GM19025 (cell line): ENCODE measurements around the gene LRRC42.
"Not testable (repeated sequence)": the region's sequence is repeated elsewhere in the genome, so short reads cannot be mapped to it uniquely, and the experiment has no call there.

Experiments
- ATAC-seq: cut with Tn5 transposase; IDR thresholded peaks from one replicate; pipeline ENCODE4 v1.9.1; 2021; ENCODE audit warnings: mild to moderate bottlenecking, low read depth, moderate library complexity; ENCODE audit not compliant: unreplicated experiment

Gene LRRC42

GRCh38 chr1:53964109-53964508 lies 18.0 kb downstream of the LRRC42 start:
- no peak for ATAC-seq

- ATAC-seq = no peak
Observed at GRCh38 chr1:53966794-53967193, 20.6 kb downstream of the LRRC42 start.

DNA sequence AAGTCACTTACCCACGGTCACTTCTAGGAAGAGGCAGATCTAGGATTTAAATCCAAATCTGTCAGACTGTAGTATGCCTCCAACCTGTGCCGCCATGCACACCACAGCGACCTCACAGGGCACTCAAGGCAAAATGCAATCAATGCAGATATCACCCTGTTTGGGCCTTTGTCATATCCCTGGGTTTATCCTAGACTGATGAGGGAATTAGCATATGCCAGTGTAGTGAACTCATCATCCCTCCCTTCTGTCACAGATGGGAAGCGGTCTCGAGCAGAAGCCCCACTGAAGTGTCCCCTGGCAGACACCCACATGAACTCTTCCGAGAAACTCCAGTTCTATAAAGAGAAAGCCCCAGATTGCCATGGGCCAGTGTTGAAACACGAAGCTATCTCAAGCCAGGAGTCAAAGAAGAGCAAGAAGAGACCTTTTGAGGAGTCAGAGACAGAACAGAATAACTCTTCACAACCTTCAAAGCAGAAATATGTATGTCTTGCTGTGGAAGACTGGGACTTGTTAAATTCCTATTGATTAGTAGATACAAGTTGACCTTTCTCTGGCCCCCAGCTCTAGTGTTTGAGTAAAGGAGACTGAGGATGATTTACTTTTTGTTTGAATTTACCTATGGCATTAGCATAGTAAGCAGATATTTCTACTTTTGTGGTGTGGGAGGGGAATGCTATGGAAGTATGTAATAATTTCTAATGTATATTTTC lies 21.4 kb downstream of the LRRC42 start:
- no peak for ATAC-seq

- no peak for ATAC-seq
Observed at GRCh38 chr1:53968125-53968513, 22.0 kb downstream of the LRRC42 start.

DNA sequence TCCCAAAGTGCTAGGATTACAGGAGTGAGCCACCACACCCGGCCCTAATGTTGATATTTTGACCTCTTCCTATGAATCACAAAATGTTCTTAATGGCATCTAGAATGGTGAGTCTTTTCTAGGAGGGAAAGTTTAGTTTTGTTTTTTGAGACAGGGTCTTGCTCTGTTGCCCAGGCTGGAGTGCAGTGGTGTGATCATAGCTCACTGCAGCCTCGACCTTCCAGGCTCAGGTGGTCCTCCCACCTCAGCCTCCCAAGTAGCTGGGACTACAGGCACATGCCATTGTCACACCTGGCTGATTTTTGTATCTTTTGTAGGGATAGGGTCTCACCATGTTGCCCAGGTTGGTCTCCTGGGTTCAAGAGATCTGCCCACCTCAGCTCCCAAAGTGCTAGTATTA lies 23.2 kb downstream of the LRRC42 start:
- not testable (repeated sequence) for ATAC-seq

GRCh38 chr1:53971718-53972117 lies 25.6 kb downstream of the LRRC42 start:
- no peak for ATAC-seq

GRCh38 chr1:53975861-53976260 lies 29.7 kb downstream of the LRRC42 start:
- ATAC-seq = no peak

- ATAC-seq = no peak
Observed at GRCh38 chr1:53979712-53980450, 33.7 kb downstream of the LRRC42 start.

DNA sequence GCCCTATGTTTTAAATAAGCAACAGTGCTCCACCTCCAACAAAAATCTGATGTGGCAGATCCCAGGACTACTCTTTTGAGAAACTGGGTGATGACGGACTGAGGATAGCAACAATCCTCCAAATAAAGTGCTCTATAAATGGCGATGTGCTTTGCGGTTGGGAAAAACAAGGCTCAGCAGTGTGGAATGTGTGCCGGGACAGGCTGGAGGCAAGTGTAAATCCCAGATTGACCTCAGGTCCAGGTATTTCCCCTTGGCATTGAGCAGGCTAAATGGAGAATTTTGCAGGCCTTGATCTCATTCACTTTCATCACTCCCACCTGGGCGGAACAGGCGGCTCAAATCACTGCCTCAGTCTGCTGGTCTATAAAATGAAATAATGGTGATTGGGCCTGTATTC lies 35.1 kb downstream of the LRRC42 start:
- ATAC-seq = no peak

- no peak for ATAC-seq
Observed at GRCh38 chr1:53982034-53982762, 36.0 kb downstream of the LRRC42 start.

- no peak for ATAC-seq
Observed at GRCh38 chr1:53982763-53983104, 36.6 kb downstream of the LRRC42 start.

GRCh38 chr1:53984726-53985125 lies 38.6 kb downstream of the LRRC42 start:
- ATAC-seq = no peak

DNA sequence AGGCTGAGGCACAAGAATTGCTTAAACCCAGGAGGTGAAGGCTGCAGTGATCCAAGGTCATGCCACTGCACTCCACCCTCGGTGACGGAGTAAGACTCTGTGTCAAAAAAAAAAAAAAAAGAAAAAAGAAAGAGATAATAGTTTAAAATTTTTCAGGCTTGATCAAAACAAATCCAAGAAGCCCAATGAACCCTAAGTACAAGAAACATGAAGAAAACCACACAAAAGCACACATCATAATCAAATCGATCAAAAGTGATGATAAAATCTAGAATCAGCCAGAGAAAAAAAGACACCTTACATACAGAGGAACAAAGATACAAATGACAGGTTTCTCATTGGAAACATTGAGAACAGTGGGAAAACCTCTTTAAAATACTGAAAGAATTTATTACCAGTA lies 40.3 kb downstream of the LRRC42 start:
- no peak for ATAC-seq

GRCh38 chr1:53987880-53988279 lies 41.7 kb downstream of the LRRC42 start:
- no peak for ATAC-seq

DNA sequence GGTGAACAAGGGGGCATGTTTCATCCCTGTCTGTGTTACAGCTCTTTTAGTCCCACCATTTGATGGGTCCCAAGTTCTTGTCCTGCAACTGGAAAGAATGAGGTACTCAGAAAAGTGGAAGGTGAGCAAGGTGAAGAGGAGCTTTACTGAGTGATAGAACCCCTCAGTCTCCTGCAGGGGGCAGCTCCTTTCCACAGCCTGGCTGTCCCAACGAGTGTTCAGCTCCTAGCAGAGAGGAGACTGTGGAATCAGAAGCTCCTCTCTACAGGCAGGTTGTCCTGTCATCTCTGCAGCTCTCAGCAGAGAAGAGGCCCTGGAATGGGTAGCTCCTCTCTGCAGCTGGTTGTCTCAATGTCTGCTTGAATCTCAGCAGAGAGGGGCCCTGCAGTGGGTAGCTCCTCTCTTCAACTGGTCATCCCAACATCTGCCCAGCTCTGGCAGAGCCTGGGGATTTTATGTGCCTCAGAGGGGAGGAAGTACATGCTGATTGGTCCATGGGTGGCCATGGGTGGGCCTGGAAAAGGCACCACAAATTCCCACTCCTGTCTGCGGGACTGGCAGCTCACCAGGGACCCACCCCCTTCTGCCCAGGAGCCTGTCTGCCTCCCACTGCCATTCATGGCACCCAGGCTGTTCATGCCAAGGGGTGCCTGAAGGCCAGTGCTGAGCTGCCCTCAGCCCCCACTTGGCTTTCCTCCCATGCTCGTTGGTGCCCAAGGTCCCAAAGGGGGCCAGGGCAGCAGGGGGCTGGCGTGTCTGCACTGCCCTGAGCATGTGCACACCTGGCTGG lies 46.1 kb downstream of the LRRC42 start:
- no peak for ATAC-seq

GRCh38 chr1:53994516-53994915 lies 48.4 kb downstream of the LRRC42 start:
- not testable (repeated sequence) for ATAC-seq

GRCh38 chr1:53995683-53996082 lies 49.5 kb downstream of the LRRC42 start:
- no peak for ATAC-seq

- ATAC-seq = no peak
Observed at GRCh38 chr1:53998223-53998622, 52.1 kb downstream of the LRRC42 start.

DNA sequence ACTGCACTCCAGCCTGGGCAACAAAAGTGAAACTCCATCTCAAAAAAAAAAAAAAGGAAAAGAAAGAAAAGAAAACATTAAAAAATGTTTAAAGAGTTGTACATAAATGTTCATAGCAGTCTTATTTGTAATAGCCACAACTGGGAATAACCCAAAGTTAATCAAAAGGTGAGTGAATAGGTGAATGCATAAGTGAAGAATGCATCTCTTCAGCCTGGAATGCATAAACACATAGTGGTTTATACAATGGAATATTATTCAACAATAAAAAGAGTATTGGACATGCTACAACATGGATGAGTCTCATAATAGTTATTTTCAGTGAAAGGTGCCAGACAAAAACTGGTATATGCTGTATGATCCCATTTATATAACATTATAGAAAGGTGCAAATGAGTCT lies 53.8 kb downstream of the LRRC42 start:
- ATAC-seq = no peak

DNA sequence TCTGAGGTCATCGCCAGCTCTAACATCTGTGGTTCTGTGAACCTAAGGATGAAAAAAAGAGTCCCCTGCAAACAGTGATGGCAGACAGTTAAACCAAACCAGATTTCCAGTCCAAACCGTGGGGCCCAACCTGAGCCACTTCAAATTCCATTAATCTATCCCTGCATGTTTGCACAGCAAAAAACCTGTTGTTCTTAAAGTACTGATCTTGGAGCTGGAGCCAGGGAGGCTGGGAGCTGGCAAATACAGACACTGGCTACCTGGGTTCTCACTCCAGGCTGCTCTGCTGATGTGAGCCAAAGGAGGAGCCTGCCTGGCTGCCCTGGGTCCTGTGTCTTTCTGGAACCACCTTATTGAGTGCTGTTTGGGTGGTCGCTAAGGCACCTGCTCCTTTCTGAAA lies 55.4 kb downstream of the LRRC42 start:
- ATAC-seq = no peak
